Right kidney (tissue), 1 donor: Measurements from ENCODE around the gene DHX29.

Experiments
- DNase-seq: peaks from one replicate; pipeline ENCODE4 v3.0.0-alpha.2; 2016

The DHX29 gene

DNA sequence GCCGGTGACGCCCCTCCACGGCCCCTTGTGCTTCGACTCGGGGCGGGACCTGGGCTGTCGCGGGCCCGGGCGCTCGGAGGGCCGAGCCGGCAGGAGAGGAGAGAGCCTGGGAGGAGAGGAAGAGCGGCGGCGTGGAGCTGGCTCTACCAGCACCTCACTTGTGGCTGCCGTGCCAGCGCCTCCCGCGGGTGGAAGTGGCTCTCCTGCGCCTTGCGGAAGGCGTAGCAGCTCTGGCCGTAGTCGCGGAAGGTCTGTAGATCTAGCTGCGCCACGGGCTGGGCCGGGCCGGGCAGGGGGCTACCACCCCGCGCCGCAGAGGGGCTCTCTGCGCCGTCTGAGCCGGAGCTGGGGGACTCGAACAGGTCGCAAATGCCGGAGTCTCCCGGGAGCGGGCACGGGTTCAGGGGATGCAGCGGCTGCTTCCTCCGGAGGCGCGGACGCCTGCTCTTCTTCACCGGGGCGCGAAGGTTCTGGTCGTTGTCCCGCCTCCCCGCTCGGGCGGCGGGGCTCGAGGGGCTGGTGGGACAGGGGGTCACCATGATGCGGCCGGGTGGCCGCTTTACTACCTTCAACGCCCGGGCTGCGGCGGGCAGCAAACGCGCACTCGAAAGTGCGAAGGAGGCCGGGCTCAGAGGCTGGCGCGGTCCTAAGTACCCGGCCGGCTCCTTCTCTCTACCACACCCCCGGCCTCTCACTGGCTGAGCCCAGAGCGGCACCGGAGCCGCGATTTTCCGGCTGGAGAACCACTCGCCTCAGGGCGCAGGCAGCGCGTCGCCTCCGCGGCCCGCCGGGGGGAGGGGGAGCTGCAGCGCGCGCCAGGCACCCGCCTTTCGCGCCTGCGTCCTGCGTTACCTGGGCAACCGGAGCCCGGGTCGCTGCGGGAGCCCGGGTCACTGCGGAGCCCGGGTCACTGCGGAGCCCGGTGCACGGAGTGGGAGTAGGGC lies 74.2 kb downstream of the DHX29 start, which contains the start of gene CCNO:
TSS of gene CCNO (minus strand) at position 624 of the 944 bp plus-strand sequence. CDS start at position 539, 85 bp downstream.
- peak; percentile 83 for DNase-seq

DNA sequence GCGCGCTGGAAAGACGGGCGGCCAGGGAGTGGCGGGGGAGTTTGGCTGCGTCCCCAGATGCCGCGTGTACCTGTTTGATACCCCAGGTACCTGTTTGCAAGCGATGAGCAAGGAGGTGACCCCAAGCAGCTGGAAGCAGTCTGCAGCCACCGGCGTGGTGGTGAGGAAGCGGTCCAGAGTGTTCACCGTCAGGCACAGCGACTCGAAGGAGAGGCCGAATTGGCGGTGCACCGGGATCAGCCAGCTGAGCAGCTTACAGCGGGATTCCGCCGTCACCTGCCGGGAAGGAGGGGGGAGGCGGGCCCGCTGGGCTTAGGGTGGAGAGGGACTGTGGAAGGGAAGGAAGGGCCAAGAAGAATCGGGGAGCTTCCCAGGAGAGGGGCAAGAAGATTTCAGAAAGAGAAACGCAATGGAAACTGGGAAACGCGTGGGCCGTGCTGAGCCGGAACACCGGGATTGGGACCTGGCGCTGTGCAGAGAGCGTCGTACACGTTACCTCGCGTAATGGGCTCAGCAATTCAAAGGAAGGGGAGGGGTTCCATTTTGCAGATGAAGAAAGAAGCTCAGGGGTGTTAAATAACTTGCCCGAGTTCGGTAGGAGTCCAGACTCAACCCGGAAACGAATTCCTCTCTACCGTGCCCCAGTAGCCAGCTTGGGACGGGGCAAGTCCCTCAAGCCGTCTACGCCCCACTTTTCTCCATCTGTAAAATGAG lies 75.1 kb downstream of the DHX29 start:
- peak; percentile 80 for DNase-seq

DNA sequence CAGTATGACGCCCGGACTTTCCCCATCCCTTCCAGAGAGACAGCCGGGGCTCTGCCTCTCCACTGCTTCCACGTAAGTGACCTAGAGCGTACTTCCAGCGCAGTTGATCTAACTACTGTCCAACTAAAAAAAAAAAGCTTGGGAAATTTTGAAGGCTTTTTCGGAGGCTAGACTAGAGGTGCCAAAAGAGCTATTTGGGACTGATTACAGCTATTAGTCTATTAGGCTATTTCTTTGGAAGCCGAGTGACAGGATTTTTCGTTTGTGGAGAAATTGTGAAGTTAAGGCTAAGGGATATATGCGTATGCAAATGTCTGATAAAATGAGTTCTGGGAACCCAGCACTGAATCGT lies 75.6 kb downstream of the DHX29 start:
- no peak for DNase-seq

DNA sequence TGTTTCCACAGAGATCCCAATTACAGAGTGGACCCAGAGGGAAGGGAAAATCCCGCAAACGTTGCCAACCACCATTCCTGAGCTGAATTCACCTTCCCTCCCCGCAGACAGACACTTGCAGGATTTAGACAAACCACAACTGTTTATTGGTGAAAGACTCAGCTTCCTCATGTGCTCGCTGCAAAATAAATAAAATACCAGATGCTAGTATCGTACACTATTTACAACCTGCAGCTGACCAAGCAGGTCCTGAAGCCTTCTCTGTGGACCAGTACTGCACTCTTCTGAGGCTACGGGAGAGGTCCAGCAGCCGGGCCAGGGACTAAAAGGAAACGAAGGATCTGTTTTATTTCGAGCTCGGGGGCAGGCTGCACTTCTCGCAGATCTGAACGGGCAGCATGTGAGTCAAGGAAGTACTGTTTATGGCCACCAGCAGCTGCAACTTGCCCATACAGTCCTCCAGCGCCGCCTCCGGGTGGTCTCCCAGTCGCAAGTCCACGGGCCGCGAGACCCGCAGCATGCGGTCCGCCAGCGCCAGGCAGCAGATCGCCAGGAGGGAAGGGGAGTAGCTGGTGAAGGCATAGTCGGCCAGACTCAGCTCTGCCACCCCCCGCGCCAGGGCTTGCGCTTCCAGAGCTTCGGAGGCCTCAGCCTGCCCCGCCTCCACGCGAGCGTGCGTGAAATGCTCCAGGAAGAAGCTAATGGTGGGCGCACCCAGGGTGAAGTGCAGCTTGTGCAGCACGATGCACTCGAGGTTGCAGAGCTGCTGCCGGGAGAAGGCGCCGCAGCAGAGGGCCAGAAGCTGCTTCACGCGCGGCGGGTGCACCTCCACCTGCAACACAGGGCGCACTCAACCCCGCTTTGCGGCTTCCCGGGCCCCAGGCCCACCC lies 76.2 kb downstream of the DHX29 start:
- DNase-seq = peak; percentile 80

DNA sequence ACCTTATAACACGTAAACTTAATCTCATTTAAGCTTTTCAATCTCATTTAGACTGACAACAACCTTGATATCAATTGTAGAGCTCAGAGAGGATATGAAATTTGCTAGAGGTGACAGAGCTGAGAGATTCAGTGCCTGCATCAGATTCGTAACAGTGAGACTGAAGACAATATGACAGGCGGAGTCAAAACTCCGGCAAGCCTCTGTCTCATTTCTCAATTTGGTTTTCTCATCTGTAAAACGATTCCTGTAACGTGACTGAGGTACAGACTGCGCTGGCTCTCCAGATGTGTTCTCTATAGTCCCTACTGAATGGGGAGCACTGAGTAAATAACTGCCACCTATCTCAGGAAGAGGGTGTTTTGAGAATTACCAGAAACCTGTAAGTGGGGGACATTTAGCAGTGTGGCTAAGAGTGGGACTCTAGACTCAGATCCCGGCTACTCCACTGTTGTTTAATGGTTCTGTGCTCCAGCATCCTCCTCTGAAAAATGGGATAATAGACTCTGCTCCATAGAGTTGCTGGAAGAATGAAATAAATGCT lies 77.3 kb downstream of the DHX29 start:
- DNase-seq = no peak

DNA sequence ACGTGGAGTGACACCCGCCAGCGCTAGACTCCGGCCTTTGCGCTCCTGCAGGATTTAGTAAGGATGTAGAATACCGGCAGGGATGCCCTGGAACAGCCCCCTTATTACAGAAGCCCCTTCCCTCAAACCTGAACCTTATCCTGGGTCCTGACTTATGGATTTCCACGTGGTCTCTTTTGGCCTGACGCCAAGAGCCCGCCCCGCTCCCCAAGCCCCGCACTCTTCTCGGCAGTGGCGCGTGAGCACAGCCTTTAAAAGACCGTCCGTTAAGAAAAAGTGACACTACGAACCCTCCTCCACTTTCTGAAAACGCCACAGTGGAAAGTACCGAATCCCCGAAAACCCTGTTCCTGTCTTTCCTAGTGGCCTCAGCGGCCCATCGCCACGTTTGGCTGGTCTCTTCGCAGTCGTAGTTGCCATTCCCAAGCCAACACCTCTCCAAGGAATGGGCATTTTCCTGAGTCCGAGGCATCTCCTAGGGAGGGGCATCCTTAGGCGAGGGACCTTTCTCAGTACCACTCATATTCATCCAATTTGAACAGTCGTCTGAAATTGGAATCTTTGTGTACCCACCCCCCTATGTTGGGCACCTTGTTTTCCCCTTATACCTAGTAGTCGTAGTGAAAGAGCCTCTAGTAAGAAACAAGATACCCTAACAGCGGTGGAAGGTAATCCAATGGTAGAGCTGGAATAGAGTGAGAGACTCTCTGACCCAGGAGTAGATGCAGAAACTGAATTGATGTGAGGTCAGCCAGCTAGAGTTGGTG lies 79.6 kb downstream of the DHX29 start:
- DNase-seq = peak; percentile 30

DNA sequence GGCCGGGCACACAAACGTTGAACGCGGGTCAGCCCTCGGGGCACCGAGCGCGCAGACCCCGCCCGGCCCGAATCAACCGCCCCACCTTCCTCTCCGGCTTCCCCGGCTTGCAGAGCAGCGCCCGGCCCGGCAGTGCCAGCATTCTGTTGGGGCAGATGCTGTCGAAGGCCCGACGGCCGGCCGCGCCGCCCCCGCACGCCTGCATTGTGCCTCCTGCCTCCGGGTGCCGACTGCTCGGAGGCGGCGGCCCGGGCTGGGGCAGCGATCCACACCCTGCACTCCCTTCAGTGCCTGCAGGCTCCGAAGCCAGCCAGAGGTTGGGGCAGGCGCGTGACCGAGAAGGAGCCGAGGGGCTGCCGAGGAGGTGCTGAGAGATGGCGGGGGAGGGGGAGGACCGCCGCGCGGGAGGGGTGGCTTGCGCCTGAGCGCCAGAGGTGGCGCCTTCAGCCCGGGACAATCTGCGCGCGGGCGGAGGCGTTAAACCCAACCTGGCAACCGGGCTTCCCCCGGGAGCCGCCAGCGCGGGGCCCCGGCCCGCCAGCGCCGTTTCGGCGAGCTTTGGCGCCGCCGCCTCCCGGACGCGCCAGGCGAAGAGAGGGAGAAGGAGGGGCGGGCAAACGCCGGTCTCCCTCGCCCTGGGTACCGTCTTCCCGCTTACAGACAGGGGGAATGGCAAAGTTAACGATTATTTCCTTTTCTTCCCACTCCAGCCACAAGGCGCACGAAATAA lies 80.4 kb downstream of the DHX29 start, which contains the start of gene MCIDAS:
TSS of gene MCIDAS (minus strand) at position 382 of the 730 bp plus-strand sequence. CDS start at position 205, 177 bp downstream.
- peak; percentile 77 for DNase-seq

DNA sequence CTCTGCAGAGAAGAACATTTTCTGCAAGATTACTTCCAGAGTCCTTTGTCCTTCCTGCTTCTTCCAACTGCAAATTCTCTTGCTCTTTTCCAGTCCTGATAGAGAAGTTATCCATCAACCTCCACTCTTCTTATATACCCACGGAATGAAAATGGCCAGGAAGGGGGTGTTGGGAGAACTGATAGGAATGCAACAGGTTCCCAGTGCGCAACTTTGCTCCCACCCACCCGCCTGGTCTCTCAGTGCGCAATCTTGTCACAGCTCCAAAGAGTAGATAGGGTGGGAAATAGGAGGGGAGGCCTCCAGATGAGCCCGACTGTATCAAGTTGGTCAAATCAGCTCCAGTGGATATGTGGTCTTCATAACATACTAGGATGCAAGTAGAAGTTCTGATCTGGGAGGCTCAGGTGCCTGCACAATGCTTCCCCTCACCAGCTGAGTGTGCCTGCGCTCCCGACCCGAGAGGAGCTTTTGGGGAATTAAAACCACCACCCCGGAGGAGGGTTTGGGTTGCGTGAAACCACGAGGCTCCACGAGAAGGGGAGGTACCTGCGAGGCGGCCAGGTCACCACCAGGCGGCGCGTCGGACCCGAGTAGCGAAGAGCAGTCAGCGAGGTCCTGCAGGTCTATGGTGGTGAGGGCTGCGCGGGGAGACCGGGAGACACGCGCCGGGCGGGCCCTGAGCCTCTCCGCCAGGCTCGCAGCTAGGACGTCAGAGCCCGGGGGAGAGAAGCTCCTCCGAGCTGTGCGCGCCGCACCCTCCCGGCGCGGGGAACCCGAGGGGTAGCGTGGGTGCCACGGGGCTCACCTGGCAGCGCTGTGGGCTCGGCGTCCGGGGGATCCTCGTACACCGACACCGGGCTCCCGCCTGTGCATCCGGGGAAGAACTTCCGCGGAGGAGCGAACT lies 81.2 kb downstream of the DHX29 start:
- DNase-seq = peak; percentile 78

DNA sequence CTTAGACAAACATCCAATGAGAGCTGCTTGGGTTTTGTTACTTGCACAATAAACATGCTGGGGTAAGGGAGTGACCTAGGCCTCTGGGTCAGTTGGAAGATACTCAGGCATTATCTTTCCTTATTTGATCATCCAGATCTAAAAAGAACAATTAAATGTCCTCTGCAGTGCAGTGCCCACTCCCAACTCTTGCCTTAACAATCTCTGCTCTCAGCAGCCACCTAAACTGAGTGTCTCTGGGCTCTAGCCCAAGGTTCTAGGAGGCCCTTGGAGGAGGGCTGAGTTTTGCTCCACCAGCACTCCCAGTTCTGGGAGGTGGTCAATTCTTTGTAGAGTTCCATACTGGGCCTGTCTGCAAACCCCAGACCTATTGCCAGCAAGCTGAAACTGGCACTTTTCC lies 82.1 kb downstream of the DHX29 start:
- DNase-seq = no peak

DNA sequence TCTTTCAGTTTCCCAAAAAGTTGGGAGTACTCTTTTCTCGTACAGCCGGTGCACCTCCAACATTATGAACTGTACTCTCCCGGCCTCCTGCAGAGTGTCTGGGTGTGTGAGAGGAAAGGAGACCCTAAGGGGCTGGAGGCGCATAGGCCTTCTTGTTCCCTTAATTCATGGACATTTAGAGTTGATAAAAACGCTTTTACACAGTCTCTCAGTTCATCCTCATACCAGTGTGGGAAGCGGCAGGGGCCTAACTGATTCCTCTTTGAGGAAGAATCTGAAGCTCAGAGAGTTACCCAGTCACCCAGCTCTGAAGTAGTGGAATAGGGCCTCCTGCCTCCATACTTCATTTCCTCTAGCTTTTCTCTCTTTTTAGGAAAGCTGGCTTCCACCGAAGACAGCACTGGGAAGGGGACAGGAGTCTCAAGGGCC lies 83.7 kb downstream of the DHX29 start:
- no peak for DNase-seq

DNA sequence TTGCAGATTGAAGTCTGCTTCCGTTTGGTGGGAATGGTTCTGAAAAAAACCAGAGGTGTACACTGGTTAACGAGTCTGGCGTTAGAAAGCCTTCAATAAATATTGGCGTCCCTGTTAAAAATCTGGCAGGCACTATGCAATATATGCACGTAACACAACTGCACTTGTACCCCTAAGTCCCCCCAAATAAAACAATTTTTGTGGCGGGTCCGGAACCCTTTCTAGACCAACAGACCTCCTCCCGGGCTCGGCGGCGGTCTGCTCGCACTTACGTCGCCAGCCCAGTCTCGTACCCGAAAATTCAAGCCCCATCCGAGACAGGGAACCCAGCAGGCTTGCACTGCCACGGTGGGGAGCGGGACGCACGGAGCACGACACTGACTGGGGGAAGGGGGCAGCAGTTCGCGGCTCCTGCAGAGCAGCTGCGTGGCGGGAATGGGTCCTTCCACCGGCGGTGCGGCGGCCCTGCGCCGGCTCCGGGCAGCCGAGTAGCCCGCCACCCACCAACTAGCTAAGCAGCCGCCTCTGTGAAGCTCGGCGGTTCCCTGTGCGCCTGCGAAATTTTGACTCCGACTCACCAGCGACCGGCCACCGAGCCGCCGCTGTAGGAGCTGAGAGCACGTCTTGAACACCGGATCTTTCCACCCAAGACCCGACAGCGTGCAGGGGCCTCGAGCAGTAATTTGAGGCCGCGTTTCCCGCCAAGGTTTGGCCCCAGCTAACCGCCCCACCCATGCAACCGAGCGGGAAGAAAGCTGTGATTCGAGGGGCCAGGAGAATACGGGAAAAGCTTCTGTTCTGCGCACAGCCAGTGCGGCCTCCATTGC lies 84.3 kb downstream of the DHX29 start:
- DNase-seq = peak; percentile 80

DNA sequence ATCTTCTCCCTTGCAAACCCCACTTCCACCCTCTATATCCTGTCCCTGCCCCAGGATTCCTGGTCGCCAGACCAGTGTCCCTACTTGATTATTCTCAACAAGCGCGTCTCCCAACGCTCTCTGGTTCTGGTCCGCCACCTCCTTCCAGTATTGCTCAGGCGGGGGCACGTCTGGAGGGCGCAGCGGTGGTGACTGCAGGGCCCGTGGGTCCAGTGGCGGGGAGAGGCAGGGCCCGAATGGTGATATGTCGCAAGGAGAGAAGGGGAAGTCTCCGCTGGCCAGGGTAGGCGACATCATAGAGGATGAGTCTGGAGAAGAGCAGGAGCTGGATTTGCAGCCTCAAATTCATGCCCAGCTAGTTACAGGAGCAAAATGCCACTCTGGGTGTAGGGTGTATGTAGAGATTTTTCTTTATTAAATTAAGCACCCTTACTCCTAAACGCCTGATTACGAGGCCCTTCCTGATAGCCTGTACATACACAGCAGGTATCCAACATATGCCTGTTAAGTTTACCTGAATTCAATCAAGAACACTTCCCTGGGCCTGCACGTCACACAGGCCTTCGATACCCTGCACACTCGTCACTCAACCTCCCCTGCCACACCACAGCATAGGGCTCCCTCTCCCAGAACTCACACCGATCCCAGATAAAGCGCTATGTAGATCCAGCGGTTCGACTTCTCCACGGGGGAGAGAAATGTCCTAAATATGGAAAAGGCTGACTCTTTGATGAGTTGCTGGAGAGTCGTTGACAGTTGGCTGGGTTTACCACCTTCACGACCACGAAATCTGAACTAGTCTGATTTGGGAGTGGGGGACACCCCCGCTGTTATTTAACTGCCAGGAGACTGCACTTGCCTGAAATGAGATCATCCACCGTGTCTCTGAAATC lies 85.2 kb downstream of the DHX29 start:
- DNase-seq = peak; percentile 37

DNA sequence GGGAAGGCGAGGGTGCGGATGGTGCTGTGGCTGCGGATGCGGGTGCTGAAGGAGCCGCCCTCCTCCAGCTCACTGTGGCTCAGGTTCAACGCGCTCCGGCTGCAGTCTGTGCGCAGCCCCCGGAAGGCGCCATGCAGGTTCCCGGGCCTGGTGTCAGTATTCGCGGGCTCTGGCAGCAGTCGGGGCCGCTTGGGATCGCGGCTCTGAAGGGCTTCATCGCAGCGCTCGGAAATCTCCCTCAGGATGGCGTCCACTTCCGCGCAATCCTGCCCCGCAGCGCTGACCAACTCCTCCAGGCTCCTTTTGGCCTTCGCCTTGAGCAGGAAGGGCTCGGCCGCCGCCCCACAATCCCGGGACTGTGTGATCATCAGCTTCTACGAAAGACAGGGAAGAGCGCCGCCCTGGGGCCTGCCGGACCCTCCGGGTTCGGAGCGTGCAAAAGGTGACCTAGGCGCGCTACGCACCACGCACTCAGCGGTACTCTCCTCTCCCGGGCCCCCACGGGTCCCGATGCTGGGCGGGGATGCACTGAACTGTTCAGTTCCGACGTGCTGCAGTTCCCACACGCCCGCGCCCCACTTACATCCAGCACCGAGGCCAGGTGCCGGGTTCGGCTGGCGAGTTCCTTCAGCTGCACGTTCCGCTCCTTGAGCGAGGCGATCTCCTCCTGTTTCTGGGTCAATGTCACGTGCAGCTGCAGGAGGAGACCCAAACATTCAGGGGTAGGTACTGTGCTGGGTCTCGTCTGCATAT lies 86.9 kb downstream of the DHX29 start:
- peak; percentile 65 for DNase-seq

DNA sequence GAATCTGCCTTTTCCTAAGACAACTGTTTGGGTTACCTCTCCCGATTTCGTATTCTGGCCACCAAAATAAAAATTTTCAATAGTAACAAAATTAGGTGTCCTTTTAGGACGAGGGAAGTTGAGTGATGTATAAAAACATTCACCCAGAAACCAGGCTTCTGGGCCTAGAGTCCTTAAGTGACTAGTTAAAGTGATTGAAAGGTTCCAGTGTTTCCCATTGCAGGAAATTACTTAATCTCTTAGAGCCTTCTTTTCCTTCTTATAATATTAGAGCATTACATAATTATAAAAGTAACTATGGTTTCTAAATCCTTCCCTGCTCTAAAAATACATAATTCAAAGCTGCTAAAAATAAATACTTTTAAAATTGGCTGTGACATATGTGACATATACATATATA lies 87.7 kb downstream of the DHX29 start:
- DNase-seq = no peak

DNA sequence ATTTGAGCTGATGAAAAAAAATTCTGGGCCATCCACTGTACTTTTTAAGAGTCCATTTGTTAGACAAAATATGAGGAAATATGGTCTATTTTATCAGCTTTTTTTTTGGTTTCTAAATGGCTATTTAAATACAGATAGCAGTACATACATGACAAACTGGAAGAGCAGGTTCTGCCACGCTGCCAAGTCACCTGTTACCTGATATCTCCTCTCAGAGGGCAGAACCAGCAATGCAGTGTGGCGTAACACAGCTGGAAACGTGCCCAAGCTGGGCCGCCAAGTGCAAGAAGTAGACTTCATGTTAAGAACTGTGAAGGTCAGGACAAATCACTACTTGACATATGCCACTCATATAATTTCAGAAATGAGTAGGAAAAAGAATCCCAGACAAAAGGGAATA lies 88.5 kb downstream of the DHX29 start:
- DNase-seq = no peak

DNA sequence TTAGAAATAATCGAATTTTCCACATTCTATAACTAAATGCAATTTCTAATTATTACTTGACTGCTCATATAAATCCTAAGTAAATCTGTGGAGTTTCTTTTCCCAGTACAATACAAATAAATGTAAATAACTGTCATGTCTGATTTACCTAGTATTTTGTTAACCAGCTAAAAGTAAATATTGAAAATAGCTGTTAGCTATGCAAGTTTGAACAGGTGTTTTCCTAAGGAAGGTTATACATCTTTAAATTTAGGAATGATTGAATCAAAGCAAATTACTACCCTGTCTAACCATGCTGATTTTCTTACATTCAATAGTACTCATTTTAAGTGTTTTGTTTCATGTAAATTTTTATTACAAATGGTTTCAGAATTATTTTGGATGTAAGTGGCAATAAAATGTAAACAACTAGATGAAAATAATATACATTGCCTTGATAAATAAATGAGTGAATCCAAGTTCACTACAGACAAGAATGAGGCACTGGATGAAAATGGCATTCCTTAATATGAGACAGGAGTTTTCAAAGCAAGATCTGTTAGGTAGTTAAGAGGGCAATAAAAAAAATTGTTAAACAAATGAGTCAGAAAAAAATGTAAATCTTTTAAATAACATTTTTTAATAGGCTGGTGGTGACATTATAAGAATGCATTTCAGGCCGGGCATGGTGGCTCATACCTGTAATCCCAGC lies 96.2 kb downstream of the DHX29 start:
- DNase-seq = no peak
